CD14-positive monocyte (primary cell): ENCODE measurements around the gene NRG3. TPM values are rescaled to one million over a fixed set of nuclear protein-coding genes. Genes with fewer than 3 reads are reported as not detected.

ENCODE experiments used
- DNase-seq, 3 donors: peaks; one replicate each; pipeline ENCODE4 v3.0.0-alpha.2; 2011 to 2022
- H2AFZ ChIP-seq: 2 replicates; pipeline ENCODE4 v1.6.0; 2012; ENCODE audit warnings: mild to moderate bottlenecking, low read depth, low read length, inconsistent platforms; ENCODE audit not compliant: insufficient read depth, poor library complexity, severe bottlenecking
- H3K27ac ChIP-seq, 2 donors: 1 replicate in 1 of 2; 2 replicates in 1 of 2; pipeline ENCODE4 v1.5.1; 2012 to 2013; ENCODE audit warnings: low read length in 2 of 2, control low read depth in 1 of 2, inconsistent platforms in 1 of 2, low read depth in 1 of 2, mild to moderate bottlenecking in 1 of 2
- H3K27me3 ChIP-seq, 2 donors: one replicate each; pipeline versions ENCODE4 v1.6.0 to v1.6.1; 2011 to 2013; ENCODE audit warnings: low read length in 2 of 2; ENCODE audit not compliant: control insufficient read depth in 2 of 2, insufficient read depth in 2 of 2
- H3K36me3 ChIP-seq, 2 donors: replicated peaks in 1 of 2; 1 replicate in 1 of 2; 2 replicates in 1 of 2; pipeline versions ENCODE4 v1.5.1 to v1.6.1; 2012 to 2013; ENCODE audit warnings: low read length in 2 of 2, control low read depth in 1 of 2, inconsistent platforms in 1 of 2, mild to moderate bottlenecking in 1 of 2; ENCODE audit not compliant: insufficient read depth in 2 of 2, control insufficient read depth in 1 of 2
- H3K4me1 ChIP-seq, 2 donors: 1 replicate in 1 of 2; 2 replicates in 1 of 2; pipeline versions ENCODE4 v1.5.1 to v1.6.1; 2012 to 2013; ENCODE audit warnings: low read length in 2 of 2, control low read depth in 1 of 2, inconsistent platforms in 1 of 2, mild to moderate bottlenecking in 1 of 2, moderate library complexity in 1 of 2; ENCODE audit not compliant: insufficient read depth in 2 of 2, control insufficient read depth in 1 of 2
- H3K4me2 ChIP-seq: replicated peaks from 2 replicates; pipeline ENCODE3; 2012; ENCODE audit warnings: low read length, moderate library complexity, mild to moderate bottlenecking; ENCODE audit not compliant: poor library complexity, severe bottlenecking; ENCODE audit errors: extremely low read depth
- H3K4me3 ChIP-seq, 3 experiments: fragments of 200-600 bp in 1 of 3; sonication (generic) in 1 of 3; replicated peaks in 1 of 3; 1 replicate in 2 of 3; 2 replicates in 1 of 3; pipeline ENCODE4 v1.5.1; 2011 to 2013; ENCODE audit warnings: low read length in 3 of 3, mild to moderate bottlenecking in 3 of 3, control low read depth in 2 of 3, low read depth in 2 of 3, inconsistent platforms in 1 of 3, moderate library complexity in 1 of 3
- H3K79me2 ChIP-seq: 2 replicates; pipeline ENCODE4 v1.6.0; 2012; ENCODE audit warnings: mild to moderate bottlenecking, control low read depth, inconsistent platforms, low read length, moderate library complexity; ENCODE audit not compliant: insufficient read depth
- H3K9ac ChIP-seq: 2 replicates; pipeline ENCODE4 v1.6.0; 2017; ENCODE audit warnings: low read length, mild to moderate bottlenecking; ENCODE audit not compliant: insufficient read depth, poor library complexity, severe bottlenecking
- H3K9me3 ChIP-seq, 2 donors: replicated peaks in 1 of 2; 1 replicate in 1 of 2; 2 replicates in 1 of 2; pipeline versions ENCODE4 v1.5.1 to v1.6.1; 2012 to 2013; ENCODE audit warnings: low read length in 2 of 2, control low read depth in 1 of 2; ENCODE audit not compliant: control insufficient read depth in 1 of 2, insufficient read depth in 1 of 2
- H4K20me1 ChIP-seq: 2 replicates; pipeline ENCODE4 v1.6.0; 2012; ENCODE audit warnings: mild to moderate bottlenecking, low read length, control low read depth, moderate library complexity; ENCODE audit not compliant: insufficient read depth
- H3K27ac Mint-ChIP-seq, 7 donors: one replicate each; pipeline ENCODE4 v1.8.0; 2020; ENCODE audit warnings: mild to moderate bottlenecking in 7 of 7, mixed read lengths in 7 of 7, moderate library complexity in 6 of 7, inconsistent platforms in 2 of 7
- H3K27me3 Mint-ChIP-seq, 3 donors: one replicate each; pipeline ENCODE4 v1.8.0; 2021 to 2022; ENCODE audit warnings: low read depth in 3 of 3, mild to moderate bottlenecking in 3 of 3, mixed read lengths in 3 of 3, moderate library complexity in 3 of 3, inconsistent platforms in 1 of 3
- H3K36me3 Mint-ChIP-seq, 2 donors: one replicate each; pipeline ENCODE4 v1.8.0; 2020; ENCODE audit warnings: mixed read lengths in 2 of 2, inconsistent platforms in 1 of 2, mild to moderate bottlenecking in 1 of 2
- H3K4me1 Mint-ChIP-seq: one replicate; pipeline ENCODE4 v1.8.0; 2020; ENCODE audit warnings: mild to moderate bottlenecking, mixed read lengths
- H3K4me3 Mint-ChIP-seq, 2 donors: one replicate each; pipeline ENCODE4 v1.8.0; 2020; ENCODE audit warnings: mild to moderate bottlenecking in 2 of 2, mixed read lengths in 2 of 2, moderate library complexity in 1 of 2
- H3K9me3 Mint-ChIP-seq, 7 donors: one replicate each; pipeline ENCODE4 v1.8.0; 2020 to 2022; ENCODE audit warnings: mixed read lengths in 7 of 7, mild to moderate bottlenecking in 6 of 7, moderate library complexity in 6 of 7, inconsistent platforms in 2 of 7
- WGBS: methylation state at CpG from one replicate; pipeline ENCODE4 v1.1.5; 2013; ENCODE audit warnings: missing lambda C conversion rate; ENCODE audit not compliant: insufficient coverage; 5-methylcytosine and 5-hydroxymethylcytosine counted together
- intact Hi-C, 2 donors: fragments of 100-400 bp; cut with micrococcal nuclease; formaldehyde crosslinking; loops; one replicate each; pipeline versions ENCODE4 v1.15.0 to v1.15.1; 2023
- polyA plus RNA-seq, 3 donors: library from polyadenylated mRNA; depleted of rRNA in 1 of 3; unstranded in 2 of 3; stranded (reverse) in 1 of 3; fragments of 300-500 nt in 2 of 3; fragments of >200 nt in 1 of 3; fragmentation: Illumina TruSeq in 2 of 3; gene quantifications; 1 replicate in 2 of 3; 2 replicates in 1 of 3; pipeline ENCODE4 v1.2.3, GENCODE V29; 2012 to 2021
- TF ChIP-seq, protein P1 (sequence below): fragments of 200-600 bp; IDR thresholded peaks from one replicate; pipeline ENCODE4 v1.8.0; 2022; ENCODE audit warnings: antibody characterized with exemption, mild to moderate bottlenecking

The NRG3 gene
- polyA plus RNA-seq, 3 donors: not detected

DNA sequence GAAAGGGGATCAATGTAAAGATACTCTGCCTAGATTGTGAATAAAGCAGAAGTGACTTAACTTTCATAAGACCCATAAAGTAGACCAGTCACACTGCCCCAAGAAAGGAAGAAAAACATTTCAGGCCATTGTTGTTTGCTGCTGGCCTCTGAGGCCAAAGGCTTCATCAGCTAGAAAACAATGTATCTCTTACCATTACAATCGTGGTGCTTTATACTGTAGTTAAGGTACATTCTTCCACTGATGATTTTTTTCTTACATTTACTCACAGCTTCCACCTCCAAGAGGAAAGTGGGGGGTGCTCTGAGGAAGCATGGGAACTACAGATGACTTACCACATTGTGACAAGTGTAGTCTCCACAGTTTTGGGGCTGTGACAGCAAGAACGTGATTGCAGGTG, 68.6 kb downstream of the NRG3 start:
- no peaks in the 10 kb centered on the region for H4K20me1 ChIP-seq
- no peak overlapping the region for H3K4me2 ChIP-seq
- no peaks in the 10 kb centered on the region for H3K36me3 ChIP-seq
- no peaks in the 10 kb centered on the region for H3K4me1 ChIP-seq
- Mint-ChIP-seq H3K27me3 (no peaks in the 10 kb centered on the region), H3K27ac (no peak overlapping the region), H3K36me3 (no peaks in the 10 kb centered on the region), H3K4me1 (no peaks in the 10 kb centered on the region), H3K9me3 (peaks cover 0 to 4% (median 0%) of the 10 kb centered on the region in 7 donors), H3K4me3 (no peak overlapping the region)
- H3K79me2 ChIP-seq: no peaks in the 10 kb centered on the region
- no peak overlapping the region for H3K9ac ChIP-seq
- no peak overlapping the region for H3K4me3 ChIP-seq
- intact Hi-C loops: no loop called here
- H3K9me3 ChIP-seq: no peaks in the 10 kb centered on the region
- H3K27ac ChIP-seq: no peak overlapping the region
- H2AFZ ChIP-seq: no peak overlapping the region
- H3K27me3 ChIP-seq: no peaks in the 10 kb centered on the region
- TF ChIP-seq, protein P1, sequence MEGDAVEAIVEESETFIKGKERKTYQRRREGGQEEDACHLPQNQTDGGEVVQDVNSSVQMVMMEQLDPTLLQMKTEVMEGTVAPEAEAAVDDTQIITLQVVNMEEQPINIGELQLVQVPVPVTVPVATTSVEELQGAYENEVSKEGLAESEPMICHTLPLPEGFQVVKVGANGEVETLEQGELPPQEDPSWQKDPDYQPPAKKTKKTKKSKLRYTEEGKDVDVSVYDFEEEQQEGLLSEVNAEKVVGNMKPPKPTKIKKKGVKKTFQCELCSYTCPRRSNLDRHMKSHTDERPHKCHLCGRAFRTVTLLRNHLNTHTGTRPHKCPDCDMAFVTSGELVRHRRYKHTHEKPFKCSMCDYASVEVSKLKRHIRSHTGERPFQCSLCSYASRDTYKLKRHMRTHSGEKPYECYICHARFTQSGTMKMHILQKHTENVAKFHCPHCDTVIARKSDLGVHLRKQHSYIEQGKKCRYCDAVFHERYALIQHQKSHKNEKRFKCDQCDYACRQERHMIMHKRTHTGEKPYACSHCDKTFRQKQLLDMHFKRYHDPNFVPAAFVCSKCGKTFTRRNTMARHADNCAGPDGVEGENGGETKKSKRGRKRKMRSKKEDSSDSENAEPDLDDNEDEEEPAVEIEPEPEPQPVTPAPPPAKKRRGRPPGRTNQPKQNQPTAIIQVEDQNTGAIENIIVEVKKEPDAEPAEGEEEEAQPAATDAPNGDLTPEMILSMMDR: no peak
- DNase-seq: no peak
- WGBS: 40% methylated on average over 1 of the region's 2 CpGs

- Mint-ChIP-seq H3K36me3 (no peaks in the 10 kb centered on the region), H3K4me1 (no peaks in the 10 kb centered on the region), H3K27me3 (no peaks in the 10 kb centered on the region), H3K27ac (no peak overlapping the region), H3K9me3 (peaks cover 0 to 4% (median 0%) of the 10 kb centered on the region in 7 donors), H3K4me3 (no peak overlapping the region)
- H4K20me1 ChIP-seq: no peaks in the 10 kb centered on the region
- no peak overlapping the region for H3K4me3 ChIP-seq
- H3K4me1 ChIP-seq: no peaks in the 10 kb centered on the region
- H3K27me3 ChIP-seq: no peaks in the 10 kb centered on the region
- no peak overlapping the region for H3K9ac ChIP-seq
- DNase-seq: no peak
- H3K4me2 ChIP-seq: no peak overlapping the region
- no peak overlapping the region for H2AFZ ChIP-seq
- H3K36me3 ChIP-seq: no peaks in the 10 kb centered on the region
- TF ChIP-seq, protein P1: no peak
- H3K27ac ChIP-seq: no peak overlapping the region
- H3K9me3 ChIP-seq: no peaks in the 10 kb centered on the region
- WGBS: no CpG with 5 or more reads among the region's 2 CpGs
- intact Hi-C loops: no loop called here
- no peaks in the 10 kb centered on the region for H3K79me2 ChIP-seq
Measured at GRCh38 chr10:81944609-81945008, 69.6 kb downstream of the NRG3 start.
